Testis (tissue), 2 donors: Measurements from ENCODE around the gene GRIN1.

Experiments used
- POLR2A ChIP-seq: fragments of 450-650 bp; IDR thresholded peaks from one replicate; pipeline ENCODE4 v1.6.1; 2017; ENCODE audit warnings: antibody characterized with exemption, mild to moderate bottlenecking, moderate library complexity
- TF ChIP-seq, protein P1 (sequence below), 3 experiments: fragments of 450-650 bp in 2 of 3; fragments of 200-600 bp in 1 of 3; sonication (generic) in 1 of 3; IDR thresholded peaks; one replicate each; pipeline ENCODE4 v1.5.1; 2016 to 2019; ENCODE audit warnings: antibody characterized with exemption in 3 of 3, mild to moderate bottlenecking in 2 of 3, moderate library complexity in 1 of 3

DNA sequence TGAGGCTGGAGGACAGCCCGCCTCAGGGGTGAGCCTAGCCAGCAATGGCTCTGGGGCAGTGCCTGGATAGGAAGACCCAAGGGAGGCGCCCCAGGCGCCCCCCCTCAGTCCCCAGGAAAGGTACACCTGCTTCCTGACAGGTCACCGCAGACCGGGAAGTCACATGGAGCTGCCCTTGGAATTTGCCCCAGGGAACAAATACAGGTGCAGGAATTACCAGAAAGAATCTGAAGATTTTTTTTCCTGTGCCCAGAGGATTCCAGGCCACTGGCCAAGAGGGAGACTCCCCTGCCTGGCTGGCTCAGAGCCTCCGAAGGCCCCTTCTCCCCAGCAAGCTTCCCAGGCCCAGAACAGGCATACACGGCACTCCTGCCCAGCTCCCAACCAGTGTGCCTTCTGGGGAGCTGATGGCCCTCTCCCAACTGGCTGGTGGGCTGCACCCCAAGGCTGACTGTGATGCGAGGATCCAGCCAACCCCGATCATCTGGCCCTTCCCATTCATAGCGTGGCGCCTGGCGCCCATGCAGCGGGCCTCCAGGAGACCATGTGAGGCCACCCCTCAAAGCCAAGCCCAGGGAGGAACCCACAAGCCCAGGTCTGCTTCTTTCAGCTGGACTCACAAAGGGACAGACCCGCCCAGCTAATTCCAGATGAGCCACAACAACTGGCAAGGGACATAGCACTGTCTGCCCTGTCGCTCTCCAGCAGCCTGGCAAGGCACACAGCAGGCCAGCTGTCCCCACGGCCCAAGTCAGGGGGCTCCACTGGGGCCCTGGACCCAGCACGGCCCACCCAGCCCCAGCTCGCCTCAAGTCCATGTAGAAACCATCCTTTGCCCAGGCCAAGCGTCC lies 59.3 kb downstream of the GRIN1 start:
- TF ChIP-seq POLR2A, result no peak
- TF ChIP-seq, protein P1, sequence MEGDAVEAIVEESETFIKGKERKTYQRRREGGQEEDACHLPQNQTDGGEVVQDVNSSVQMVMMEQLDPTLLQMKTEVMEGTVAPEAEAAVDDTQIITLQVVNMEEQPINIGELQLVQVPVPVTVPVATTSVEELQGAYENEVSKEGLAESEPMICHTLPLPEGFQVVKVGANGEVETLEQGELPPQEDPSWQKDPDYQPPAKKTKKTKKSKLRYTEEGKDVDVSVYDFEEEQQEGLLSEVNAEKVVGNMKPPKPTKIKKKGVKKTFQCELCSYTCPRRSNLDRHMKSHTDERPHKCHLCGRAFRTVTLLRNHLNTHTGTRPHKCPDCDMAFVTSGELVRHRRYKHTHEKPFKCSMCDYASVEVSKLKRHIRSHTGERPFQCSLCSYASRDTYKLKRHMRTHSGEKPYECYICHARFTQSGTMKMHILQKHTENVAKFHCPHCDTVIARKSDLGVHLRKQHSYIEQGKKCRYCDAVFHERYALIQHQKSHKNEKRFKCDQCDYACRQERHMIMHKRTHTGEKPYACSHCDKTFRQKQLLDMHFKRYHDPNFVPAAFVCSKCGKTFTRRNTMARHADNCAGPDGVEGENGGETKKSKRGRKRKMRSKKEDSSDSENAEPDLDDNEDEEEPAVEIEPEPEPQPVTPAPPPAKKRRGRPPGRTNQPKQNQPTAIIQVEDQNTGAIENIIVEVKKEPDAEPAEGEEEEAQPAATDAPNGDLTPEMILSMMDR (IDR thresholded peaks at IDR 0.05), result no peak
